ENCODE data around the gene FRMD4B.

The FRMD4B gene

DNA sequence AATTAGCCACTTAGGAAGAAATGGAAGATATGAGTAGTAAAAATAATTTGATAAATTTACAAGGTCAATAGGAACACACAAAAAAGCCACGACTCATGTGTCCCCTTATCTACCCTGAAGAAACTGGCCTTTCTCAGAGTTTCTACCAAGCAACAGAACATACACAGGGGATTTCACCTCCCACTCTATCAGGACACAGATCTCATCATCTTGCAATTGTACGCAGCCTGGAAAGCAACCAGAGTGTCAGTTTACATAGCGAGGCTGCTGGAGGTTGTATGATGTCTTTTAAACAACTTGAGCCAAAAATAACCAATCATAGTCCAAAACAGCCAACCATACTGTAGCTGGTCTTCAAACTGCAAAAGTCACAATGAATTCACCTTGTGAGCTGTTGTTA lies 243.8 kb downstream of the FRMD4B start:
- no peak for DNase-seq

DNA sequence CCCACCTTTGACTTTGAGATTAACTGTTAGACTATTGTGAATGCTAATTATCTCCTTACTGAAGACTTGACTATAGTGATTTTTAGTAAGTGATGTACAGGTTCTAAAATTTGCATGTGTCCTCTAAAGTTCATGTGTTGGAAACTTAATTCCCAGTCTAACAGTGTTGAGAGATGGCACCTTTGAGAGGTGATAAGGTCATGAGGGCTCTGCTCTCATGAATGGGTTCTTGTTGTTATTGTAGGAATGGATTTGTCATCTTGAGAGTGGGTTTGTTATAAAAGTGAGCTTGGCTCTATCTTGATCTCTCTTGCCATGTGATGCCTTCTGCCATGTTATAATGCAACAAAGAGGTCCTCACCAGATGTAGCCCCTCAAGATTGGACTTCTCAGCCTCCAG lies 244.6 kb downstream of the FRMD4B start:
- no peak for DNase-seq

DNA sequence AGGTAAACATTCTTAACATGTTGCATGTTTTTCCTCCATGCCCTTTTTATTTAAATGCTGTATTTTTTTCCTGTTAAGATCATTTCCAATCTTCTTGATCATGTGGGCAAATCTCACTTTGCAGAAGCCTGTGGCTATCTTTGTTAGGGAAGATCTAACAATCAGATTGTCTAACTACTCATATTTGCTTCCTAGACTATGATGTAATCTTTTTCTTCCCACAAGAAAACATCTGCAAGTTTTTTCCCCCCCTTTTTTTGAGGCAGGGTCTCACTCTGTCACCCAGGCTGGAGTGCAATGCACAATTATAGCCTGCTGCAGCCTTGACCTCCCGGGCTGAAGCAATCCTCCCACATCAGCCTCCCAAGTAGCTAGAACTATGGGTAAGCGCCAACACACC lies 248.5 kb downstream of the FRMD4B start:
- no peak for DNase-seq

DNA sequence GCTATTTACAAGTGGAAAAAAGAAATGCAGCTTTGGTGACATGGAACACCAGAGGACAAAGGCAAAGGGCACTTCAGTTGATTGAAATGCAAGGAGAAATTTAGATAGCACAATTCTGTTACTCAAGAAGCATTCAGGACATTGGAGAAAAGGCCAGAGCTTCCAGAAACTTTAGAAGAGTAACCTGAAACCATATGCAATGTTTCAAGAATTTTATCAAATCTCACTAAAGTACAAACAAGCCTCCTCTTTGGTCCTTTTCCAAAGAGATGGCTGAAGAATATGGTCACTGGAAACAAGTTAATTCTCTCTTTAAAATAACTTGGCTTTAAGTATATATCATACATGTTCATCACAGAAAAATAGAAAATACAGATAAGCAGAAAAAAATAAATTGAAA lies 248.9 kb downstream of the FRMD4B start:
- no peak for DNase-seq

DNA sequence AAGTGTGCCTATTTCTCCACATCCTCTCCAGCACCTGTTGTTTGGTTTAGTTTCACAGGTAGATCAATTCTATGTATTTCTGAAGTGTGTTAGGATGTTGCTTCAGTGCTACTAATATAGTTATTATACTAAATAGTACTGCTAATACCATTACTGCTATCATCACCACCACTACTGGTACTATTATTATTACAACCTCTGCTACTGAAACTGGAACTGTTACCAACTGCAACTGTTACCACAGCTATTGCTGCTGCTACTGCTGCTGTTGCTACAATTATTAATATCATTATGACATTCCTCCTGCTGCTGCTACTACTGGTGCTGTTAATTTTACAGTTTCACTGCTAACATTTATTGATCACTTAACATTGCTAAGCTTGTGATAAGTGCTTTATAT lies 255.2 kb downstream of the FRMD4B start:
- no peak for DNase-seq

DNA sequence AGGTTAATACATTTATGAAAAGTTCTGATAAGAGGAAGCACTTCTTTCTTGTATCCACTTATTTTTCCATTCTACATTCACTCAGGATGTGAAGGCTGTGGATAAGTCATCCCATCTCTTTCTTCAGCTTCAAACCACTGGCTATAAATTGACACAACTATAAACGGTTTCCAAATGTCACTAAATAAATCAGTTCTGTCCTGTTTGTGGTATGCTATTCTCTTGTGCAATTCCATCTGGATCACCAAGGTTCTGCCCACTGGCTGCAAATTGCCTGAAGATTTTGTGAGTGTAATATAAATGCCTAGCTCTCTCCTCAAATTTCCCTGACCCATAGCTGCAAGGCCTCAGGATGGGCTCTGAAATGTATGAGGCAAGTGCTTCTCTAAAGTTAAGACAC lies 256.4 kb downstream of the FRMD4B start:
- DNase-seq = no peak

DNA sequence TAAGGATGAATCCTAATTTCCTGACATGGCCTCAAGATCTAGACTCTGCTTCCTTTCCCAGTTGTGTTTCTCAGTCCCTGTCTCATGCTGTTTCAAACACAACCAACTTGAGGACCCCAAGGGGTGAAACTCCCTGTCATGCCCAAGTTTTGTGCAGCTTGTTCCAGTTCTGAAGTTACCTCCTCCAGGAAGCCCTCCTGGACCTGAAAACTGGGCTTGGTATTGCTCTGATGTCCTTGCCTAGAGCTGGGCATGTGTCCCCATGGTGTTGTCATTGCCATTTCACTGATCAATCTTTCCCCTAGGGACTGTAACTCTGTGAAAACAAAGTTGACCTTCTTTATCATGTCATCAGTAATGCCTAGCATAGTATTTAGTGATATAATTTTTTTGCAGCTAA lies 257.4 kb downstream of the FRMD4B start:
- no peak for DNase-seq

DNA sequence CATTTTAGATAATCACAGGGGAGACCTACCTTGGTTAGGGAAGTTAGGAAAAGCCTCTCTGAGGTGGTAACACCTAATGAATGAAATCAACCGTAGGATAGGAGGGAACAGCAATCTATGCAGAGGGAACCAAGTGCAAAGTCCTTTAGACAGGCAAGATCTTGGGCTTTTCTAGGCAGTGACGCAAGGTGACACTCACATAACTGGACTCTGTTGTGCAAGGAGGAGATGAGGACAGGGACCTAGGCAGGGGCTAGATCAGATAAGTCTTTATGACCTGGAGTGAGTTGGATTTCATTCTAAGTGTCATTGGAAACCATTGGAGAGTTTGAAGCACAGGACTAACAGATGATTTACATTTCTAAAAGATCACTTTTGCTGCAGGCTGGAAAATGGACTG lies 258.9 kb downstream of the FRMD4B start:
- no peak for DNase-seq

DNA sequence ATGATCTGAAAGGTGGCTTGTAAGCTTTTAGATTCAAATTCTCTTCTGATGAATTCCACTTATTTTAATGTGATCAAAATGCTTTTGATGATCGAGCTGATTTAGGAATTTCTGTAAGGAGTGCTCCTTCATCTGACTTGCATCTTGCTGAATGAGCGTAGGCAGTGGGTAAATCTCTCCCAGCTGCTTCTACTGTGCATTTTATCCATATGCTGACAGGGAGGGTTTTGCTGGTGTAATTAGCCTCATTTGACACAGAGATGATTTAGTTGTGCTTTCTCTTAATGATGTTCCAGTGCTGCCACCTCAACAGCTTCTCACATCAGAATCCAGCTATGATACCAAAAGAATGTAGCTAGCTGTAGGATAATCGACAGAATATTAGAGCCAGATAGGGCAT lies 259.7 kb downstream of the FRMD4B start:
- peak in 2 of 56 donors; percentile 2 to 18 for DNase-seq

DNA sequence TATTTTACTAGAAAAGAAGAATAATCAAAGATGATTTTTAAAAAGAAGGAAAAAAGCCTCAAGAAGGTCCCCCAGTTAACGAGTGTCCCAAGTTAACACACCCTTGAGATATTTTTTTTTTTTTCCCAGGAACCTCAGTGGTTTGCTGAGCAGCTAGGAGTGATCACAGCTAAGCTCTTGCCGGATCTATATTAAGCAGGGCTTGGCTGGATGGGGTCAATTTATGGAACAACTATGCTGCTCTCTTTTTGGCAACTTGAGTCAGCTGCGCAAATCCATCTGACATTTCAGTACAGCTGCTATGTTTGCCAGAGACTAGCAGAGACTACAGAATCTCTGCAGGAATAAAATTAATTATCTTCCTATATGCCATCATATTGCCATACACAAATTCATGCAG lies 263.5 kb downstream of the FRMD4B start, which contains the start of gene LMOD3:
TSS of gene LMOD3 (minus strand) at position 193 of the 400 bp plus-strand sequence. CDS start 209 bp downstream, outside the sequence.
- DNase-seq = no peak

DNA sequence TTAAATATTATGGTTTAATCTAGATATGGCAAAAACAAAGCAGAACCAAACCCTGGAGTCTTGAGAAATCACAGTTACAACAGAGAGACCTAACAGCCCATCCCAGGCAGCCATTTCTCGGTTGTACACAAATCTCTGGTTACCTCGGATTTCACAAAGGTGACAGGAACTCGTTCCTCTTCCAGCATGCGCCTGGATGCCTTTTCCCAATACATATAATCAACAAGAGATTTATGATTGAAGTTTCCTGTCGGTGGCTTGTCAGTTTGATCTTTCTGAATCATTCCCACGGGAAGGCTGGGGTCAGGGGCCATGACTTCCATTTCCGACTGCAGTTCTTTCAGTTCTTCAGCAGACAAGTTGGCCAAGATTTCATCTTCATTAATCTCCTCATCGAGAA lies 263.9 kb downstream of the FRMD4B start:
- DNase-seq = no peak

DNA sequence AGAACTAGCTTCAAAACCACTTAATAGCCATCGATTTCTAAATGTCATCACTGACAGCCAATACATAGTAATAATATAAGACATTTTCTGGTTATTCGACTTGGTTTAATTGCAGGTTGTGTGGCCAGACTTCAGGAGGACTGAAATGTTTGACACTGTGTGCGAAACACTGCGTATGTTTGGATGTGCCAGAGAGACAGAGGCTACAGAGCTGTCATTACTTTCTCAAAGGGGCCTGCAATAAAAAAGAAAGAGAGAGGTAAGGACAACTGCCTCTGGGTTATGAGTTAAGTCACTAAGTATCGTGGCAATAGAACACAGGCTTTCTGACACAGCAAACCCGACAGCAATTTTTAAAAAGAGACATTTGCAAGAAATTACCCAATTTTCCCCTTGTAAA lies 264.4 kb downstream of the FRMD4B start:
- no peak for DNase-seq

DNA sequence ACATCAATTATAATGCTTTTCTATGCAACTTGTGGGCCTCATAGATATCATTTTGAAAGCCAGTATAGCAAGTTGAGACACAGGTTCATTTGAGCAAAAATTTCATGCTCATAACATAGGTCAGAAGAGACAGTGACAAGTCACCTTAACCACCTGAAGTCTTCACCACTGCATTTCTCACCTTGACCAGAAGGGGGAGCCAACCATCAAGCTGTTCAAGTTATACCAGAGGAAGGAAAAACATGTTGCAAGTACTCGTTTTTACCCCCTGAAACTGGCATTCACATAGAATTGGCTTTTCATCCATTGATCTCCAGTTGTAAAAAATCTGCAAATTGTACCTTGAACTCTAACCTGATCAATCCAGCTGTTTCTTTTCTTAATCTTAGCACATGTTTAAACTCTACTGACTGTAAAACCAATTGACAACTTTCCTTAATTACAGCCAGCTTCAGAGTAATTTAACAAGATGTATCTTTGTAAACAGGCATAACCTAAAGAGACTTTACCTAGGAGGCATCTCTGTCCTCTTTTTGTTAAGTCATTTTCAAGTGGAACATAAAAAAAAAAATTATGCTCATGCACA lies 264.9 kb downstream of the FRMD4B start:
- peak in 42 of 56 donors; percentile 2 to 84 (median 32) for DNase-seq

Data from amygdala (tissue), 56 donors.